Keratinocyte (primary cell): ENCODE measurements around the gene SNN. TPM values are rescaled to one million over a fixed set of nuclear protein-coding genes. Genes with fewer than 3 reads are reported as not detected.

Source experiments
- DNase-seq: peaks from one replicate; pipeline ENCODE4 v3.0.0-alpha.2; 2011; ENCODE audit warnings: low read depth, missing footprints, low spot score
- FAIRE-seq: peaks from 2 replicates; lab custom pipeline; 2011; peaks lifted over from hg19 to GRCh38; lab: Jason Lieb, UNC
- H2AFZ ChIP-seq: 2 replicates; pipeline ENCODE4 v1.6.0; 2012; ENCODE audit warnings: low read length, control low read depth, inconsistent platforms; ENCODE audit not compliant: control insufficient read depth
- H3K27ac ChIP-seq: 2 replicates; pipeline ENCODE4 v1.5.1; 2011; ENCODE audit warnings: low read length; ENCODE audit not compliant: control insufficient read depth, insufficient read depth
- H3K27me3 ChIP-seq: 3 replicates; pipeline ENCODE4 v1.6.0; 2011; ENCODE audit warnings: low read length; ENCODE audit not compliant: control insufficient read depth, insufficient read depth; ENCODE audit errors: extremely low read depth
- H3K36me3 ChIP-seq, 2 experiments: 2 replicates in 1 of 2; 3 replicates in 1 of 2; pipeline ENCODE4 v1.5.1; 2011; ENCODE audit warnings: low read length in 2 of 2, mild to moderate bottlenecking in 1 of 2; ENCODE audit not compliant: control insufficient read depth in 2 of 2, insufficient read depth in 2 of 2; ENCODE audit errors: extremely low read depth in 1 of 2
- H3K4me1 ChIP-seq: 3 replicates; pipeline ENCODE4 v1.5.1; 2011; ENCODE audit warnings: low read length; ENCODE audit not compliant: control insufficient read depth, insufficient read depth; ENCODE audit errors: extremely low read depth
- H3K4me2 ChIP-seq: 3 replicates; pipeline ENCODE4 v1.6.0; 2011; ENCODE audit warnings: low read depth, low read length; ENCODE audit not compliant: control insufficient read depth, insufficient read depth; ENCODE audit errors: extremely low read depth
- H3K4me3 ChIP-seq, 3 experiments: fragments of 200-600 bp in 1 of 3; sonication (generic) in 1 of 3; 2 replicates in 2 of 3; 3 replicates in 1 of 3; pipeline ENCODE4 v1.5.1; 2011 to 2016; ENCODE audit warnings: low read length in 3 of 3, mild to moderate bottlenecking in 3 of 3, control low read depth in 2 of 3, inconsistent platforms in 1 of 3, low read depth in 1 of 3, mixed read lengths in 1 of 3, mixed run types in 1 of 3, moderate library complexity in 1 of 3; ENCODE audit not compliant: control insufficient read depth in 2 of 3, insufficient read depth in 2 of 3; ENCODE audit errors: extremely low read depth in 1 of 3
- H3K79me2 ChIP-seq: 2 replicates; pipeline ENCODE4 v1.6.0; 2012; ENCODE audit warnings: low read length; ENCODE audit not compliant: control insufficient read depth, insufficient read depth
- H3K9ac ChIP-seq: 3 replicates; pipeline ENCODE4 v1.6.0; 2011; ENCODE audit warnings: low read length; ENCODE audit not compliant: control insufficient read depth, insufficient read depth; ENCODE audit errors: extremely low read depth
- H3K9me1 ChIP-seq: 3 replicates; pipeline ENCODE4 v1.6.0; 2011; ENCODE audit warnings: low read length; ENCODE audit not compliant: control insufficient read depth, insufficient read depth; ENCODE audit errors: extremely low read depth
- H3K9me3 ChIP-seq: 2 replicates; pipeline ENCODE4 v1.5.1; 2012; ENCODE audit warnings: low read depth, low read length; ENCODE audit not compliant: control insufficient read depth
- H4K20me1 ChIP-seq: 3 replicates; pipeline ENCODE4 v1.6.0; 2011; ENCODE audit warnings: low read length; ENCODE audit not compliant: control insufficient read depth, insufficient read depth; ENCODE audit errors: extremely low read depth
- EZH2 ChIP-seq: IDR thresholded peaks from one replicate; pipeline ENCODE4 v1.6.1; 2012; ENCODE audit warnings: inconsistent platforms, mild to moderate bottlenecking, low read length, moderate library complexity
- dilution Hi-C: fragments of 300-500 bp; cut with MboI; formaldehyde crosslinking; loops from one replicate; pipeline ENCODE4 v1.7.0; 2020; ENCODE audit warnings: low sequenced_read_pairs; ENCODE audit not compliant: extremely low pct_ligation_motif_present
- polyA plus RNA-seq, 5 experiments: library from polyadenylated mRNA; depleted of rRNA in 3 of 5; stranded (reverse) in 3 of 5; stranded (forward) in 1 of 5; unstranded in 1 of 5; fragments of >200 nt; gene quantifications; 1 replicate in 1 of 5; 2 replicates in 3 of 5; 3 replicates in 1 of 5; pipeline versions ENCODE4 v1.2.1 to v1.2.3, GENCODE V29; 2011 to 2012; ENCODE audit warnings: missing spikeins in 2 of 5, low read depth in 1 of 5, low replicate concordance in 1 of 5
- TF ChIP-seq, protein P1 (sequence below), 3 experiments: IDR thresholded peaks in 1 of 3; conservative IDR thresholded peaks in 1 of 3; optimal IDR thresholded peaks in 1 of 3; 2 replicates in 2 of 3; 3 replicates in 1 of 3; pipeline versions ENCODE3 to v1.5.1; 2011; ENCODE audit warnings: low read length in 3 of 3, mild to moderate bottlenecking in 3 of 3, moderate library complexity in 2 of 3, control low read depth in 1 of 3, inconsistent platforms in 1 of 3; ENCODE audit not compliant: insufficient read depth in 2 of 3; ENCODE audit errors: extremely low read depth in 1 of 3

The SNN gene
- polyA plus RNA-seq, 1 donor (not counting 4 experiments of a cell fraction or from before 2014, with no cell fraction given): 15.9 TPM

DNA sequence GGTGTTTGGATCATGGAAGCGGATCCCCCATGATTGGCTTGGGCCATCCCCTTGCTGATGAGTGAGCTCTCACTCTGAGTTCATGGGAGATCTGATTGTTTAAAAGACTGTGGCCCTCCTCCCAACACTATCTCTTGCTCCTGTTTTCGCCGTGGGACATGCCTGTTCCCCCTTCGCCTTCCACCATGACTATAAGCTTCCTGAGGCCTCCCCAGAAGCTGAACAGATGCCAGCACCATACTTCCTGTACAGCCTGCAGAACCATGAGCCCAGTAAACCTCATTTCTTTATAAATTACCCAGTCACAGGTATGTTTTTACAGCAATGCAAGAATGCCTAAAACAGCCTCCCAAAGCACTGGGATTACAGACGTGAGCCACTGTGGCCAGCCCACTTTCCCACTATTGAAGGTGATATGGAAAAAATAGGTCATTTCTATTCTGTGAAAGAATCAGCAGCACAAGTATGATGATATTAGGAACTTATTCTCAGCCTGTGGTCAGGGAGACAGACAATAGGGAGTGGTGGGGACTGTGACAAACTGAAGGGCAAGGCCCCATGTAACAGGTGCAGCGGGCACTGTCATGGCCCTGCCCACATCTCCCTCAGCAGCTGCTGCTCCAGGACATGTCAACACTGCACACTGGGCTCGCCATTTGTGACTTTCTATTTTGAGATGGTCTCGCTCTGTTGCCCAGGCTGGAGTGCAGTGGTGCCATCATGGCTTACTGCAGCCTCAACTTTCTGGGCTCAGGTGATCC is 47.8 kb upstream of the SNN start:
- Histone ChIP-seq H3K4me1 (no peaks in the 10 kb centered on the region), H3K4me3 (no peak overlapping the region)
- TF ChIP-seq EZH2: no peak
- TF ChIP-seq, protein P1, sequence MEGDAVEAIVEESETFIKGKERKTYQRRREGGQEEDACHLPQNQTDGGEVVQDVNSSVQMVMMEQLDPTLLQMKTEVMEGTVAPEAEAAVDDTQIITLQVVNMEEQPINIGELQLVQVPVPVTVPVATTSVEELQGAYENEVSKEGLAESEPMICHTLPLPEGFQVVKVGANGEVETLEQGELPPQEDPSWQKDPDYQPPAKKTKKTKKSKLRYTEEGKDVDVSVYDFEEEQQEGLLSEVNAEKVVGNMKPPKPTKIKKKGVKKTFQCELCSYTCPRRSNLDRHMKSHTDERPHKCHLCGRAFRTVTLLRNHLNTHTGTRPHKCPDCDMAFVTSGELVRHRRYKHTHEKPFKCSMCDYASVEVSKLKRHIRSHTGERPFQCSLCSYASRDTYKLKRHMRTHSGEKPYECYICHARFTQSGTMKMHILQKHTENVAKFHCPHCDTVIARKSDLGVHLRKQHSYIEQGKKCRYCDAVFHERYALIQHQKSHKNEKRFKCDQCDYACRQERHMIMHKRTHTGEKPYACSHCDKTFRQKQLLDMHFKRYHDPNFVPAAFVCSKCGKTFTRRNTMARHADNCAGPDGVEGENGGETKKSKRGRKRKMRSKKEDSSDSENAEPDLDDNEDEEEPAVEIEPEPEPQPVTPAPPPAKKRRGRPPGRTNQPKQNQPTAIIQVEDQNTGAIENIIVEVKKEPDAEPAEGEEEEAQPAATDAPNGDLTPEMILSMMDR (optimal IDR thresholded peaks at IDR 0.05 in 1 of 3, IDR thresholded peaks at IDR 0.05 in 1 of 3, conservative IDR thresholded peaks at IDR 0.05 in 1 of 3; ENCODE audit: extremely low read depth in 1 of 3, insufficient read depth in 2 of 3, low read length in 3 of 3): no peak

DNA sequence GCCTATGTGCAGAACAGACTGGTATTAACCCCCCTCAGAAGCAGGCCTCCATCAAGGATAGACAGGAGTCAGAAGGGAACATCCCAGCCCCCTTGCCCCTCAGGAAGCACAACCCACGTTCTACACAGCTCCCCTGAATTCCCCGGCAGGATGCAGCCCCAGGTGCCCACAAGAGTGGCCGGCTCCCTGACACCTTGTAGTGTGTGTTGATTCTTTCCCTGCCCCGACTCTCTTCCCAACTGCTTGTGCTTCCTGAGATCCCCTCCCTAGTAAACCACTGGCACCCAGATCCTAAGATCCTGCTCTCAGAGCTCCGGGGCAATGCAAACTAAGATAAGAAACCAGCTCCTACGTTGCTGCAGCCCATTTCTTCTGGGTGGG is 46.7 kb upstream of the SNN start:
- Histone ChIP-seq H3K36me3 (no peaks in the 10 kb centered on the region), H3K9me3 (no peaks in the 10 kb centered on the region), H3K9ac (no peak overlapping the region), H3K4me1 (no peaks in the 10 kb centered on the region), H3K4me2 (no peak overlapping the region), H2AFZ (peak overlapping the region; percentile 7), H3K27me3 (no peaks in the 10 kb centered on the region), H4K20me1 (no peaks in the 10 kb centered on the region), H3K27ac (no peak overlapping the region), H3K79me2 (no peaks in the 10 kb centered on the region), H3K9me1 (no peaks in the 10 kb centered on the region), H3K4me3 (no peak overlapping the region)
- dilution Hi-C loops: no loop called here
- no peak for TF ChIP-seq EZH2
- TF ChIP-seq, protein P1 (optimal IDR thresholded peaks at IDR 0.05 in 1 of 3, IDR thresholded peaks at IDR 0.05 in 1 of 3, conservative IDR thresholded peaks at IDR 0.05 in 1 of 3; ENCODE audit: extremely low read depth in 1 of 3, insufficient read depth in 2 of 3, low read length in 3 of 3): no peak
- FAIRE-seq (no peak), DNase-seq (no peak)

More for the DNA sequence above, 47.8 kb upstream of the SNN start:
- DNase-seq (no peak), FAIRE-seq (no peak)
- dilution Hi-C loops: no loop called here
- no peaks in the 10 kb centered on the region for H4K20me1 ChIP-seq
- no peak overlapping the region for H2AFZ ChIP-seq
- no peaks in the 10 kb centered on the region for H3K9me1 ChIP-seq
- H3K9me3 ChIP-seq: no peaks in the 10 kb centered on the region
- H3K4me2 ChIP-seq: no peak overlapping the region
- H3K27ac ChIP-seq: no peak overlapping the region
- no peak overlapping the region for H3K9ac ChIP-seq
- no peaks in the 10 kb centered on the region for H3K79me2 ChIP-seq
- H3K27me3 ChIP-seq: no peaks in the 10 kb centered on the region
- no peaks in the 10 kb centered on the region for H3K36me3 ChIP-seq
